Ureter (tissue), 1 donor: ENCODE results near the gene TLNRD1. TPM values are rescaled to one million over a fixed set of nuclear protein-coding genes. Genes with fewer than 3 reads are reported as not detected.
"Not testable (repeated sequence)": the region's sequence is repeated elsewhere in the genome, so short reads cannot be mapped to it uniquely, and the experiment has no call there.

Experiments
- DNase-seq: peaks from one replicate; pipeline ENCODE4 v3.0.0-alpha.2; 2020; ENCODE audit warnings: low spot score
- total RNA-seq: library from RNA; stranded (reverse); gene quantifications from one replicate; pipeline ENCODE4 v1.2.4, GENCODE V29; 2023
- donor health status: DM: yes; HTN: yes; CAD: no.

Gene TLNRD1
- total RNA-seq: 15.1 TPM

DNA sequence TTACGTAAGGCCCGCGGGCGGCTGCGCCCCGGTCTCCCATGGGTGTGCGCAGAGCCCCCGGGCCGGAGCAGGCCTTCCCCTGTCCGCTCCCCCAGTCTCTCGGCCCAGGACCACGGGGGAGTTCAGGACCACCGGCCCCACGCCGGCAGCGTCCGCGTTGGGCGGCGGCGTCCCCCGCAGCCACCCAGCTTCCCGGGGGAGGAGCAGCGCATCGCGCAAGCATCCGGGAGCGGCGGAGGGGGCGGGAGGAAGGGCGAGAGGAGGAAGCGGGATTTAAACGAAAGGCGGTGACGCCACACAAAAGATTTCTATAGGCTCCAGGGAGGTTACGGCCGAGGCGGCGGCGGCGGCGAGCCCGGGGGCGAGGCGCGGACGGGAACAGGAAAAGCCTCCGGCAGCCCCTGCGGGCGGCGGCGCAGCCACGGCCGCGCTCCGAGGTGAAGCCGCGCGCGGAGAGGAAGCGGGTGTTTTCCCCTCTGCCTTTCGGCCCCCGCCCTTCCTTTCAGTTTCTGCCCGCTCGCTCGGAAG, at the start of gene TLNRD1:
Gene TLNRD1 (plus strand): TSS at position 300 of the 528 bp plus-strand sequence. CDS start 1,349 bp downstream, outside the sequence.
- peak; percentile 94 for DNase-seq

DNA sequence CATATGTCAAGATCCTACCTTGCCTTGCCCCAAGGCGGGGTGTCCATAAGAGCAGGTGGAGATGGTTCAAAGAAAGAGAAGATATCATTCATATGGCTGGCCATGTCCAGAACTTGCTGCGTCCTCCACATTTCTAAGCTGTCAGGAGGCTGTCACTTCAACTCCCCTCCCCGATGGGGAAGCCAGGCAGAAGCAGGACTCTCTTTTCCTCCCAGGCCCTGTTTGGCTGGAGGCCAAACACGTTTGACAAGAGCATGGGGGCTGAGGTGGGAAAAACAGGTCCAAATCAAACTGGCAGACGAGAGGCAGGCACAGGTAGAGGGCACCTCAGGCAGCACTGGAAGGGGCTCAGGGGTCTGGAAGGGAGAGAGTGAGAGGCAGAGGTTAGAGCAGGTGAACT, 48.8 kb upstream of the TLNRD1 start:
- no peak for DNase-seq

DNA sequence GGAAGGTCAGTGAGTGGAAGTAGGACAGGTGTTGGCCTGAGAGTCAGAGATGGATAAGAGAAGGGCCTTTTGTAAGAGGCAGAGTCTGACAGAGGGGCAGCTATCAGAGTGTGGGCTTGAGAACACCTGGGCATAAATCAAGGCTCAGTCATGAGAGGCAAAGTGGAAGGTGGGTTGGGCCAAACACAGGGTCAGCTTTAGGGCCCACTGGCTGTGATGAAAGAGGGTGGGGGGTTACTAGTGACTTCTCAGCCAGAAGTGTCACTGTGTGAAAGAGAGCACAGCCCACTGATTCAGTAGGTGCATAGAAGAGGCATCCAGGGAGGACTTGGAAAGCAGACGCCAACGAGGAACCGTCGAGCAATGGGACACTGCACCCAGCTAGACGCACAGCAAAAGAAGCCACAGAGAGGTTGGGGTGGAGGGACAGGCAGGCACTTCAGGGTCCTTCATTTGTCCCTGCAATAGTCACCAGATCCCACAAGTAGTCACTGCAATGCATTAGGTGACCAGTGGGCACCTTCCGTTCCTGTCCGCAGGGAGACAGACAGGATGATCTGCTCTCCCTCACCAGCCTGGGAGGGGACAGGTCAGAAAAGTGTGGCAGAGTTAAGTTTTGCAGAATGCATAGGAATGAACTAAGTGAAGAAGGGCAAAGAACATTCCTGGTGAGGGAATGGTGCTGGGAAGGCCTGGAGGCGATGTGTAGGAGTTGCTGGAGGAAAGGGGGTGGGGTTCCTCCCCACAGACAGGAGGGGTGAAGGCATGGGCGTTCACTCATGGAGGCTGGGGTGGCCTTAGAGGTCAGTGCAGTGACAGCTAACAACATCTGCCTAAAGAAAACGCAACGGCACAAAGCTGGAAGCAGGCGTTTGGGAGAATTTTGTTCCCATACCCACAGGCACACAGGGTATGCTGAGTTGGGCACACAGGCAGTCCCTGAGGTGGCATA, 47.4 kb upstream of the TLNRD1 start:
- no peak for DNase-seq

GRCh38 chr15:80953953-80954778, 46.6 kb upstream of the TLNRD1 start:
- DNase-seq: no peak

- not testable (repeated sequence) for DNase-seq
Observed at GRCh38 chr15:80955571-80956452, 44.9 kb upstream of the TLNRD1 start.

- no peak for DNase-seq
Observed at GRCh38 chr15:80957556-80957955, 43.2 kb upstream of the TLNRD1 start.

GRCh38 chr15:80957976-80958375, 42.7 kb upstream of the TLNRD1 start:
- no peak for DNase-seq

DNA sequence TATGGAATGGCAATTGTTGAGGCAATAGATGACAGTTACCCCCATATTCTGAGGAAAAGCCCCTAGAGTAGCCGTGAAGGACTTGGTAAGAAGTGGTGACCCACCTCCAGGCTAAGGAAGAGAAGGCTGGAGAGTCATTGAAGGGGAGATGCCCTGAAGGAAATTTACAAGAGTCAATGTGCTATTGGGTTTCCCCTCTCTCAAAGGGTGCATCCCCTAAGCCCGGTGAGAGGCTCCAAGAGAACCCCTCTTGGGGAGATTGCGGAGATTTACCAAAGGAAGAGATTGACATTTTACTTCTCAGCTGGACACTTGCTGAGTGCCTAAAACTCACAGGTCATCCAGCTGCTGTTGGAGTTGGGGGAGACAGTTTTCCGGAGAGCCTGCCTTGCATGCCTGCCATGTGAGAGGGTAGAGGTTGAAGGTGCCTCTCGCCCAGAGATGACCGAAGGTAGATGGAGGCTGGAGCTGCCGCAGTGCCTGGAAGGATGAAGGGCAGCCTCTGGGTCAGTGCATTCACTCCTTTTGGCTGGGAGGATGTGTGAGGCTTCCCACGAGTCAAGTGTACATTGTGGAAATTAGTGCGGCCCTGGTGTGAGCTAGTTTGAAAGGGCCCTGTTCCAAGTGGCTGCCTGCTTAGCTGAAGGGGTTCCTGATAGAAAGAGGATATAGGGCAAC, 41.8 kb upstream of the TLNRD1 start:
- no peak for DNase-seq

DNA sequence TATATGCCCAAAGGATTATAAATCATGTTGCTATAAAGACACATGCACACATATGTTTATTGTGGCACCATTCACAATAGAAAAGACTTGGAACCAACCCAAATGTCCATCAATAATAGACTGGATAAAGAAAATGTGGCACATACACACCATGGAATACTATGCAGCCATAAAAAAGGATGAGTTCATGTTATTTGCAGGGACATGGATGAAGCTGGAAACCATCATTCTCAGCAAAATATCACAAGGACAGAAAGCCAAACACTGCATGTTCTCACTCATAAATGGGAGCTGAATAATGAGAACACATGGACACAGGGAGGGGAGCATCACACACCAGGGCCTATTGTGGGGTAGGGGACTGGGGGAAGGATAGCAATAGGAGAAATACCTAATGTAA, 35.3 kb upstream of the TLNRD1 start:
- DNase-seq: not testable (repeated sequence)

- no peak for DNase-seq
Observed at GRCh38 chr15:80966431-80967197, 34.1 kb upstream of the TLNRD1 start.

DNA sequence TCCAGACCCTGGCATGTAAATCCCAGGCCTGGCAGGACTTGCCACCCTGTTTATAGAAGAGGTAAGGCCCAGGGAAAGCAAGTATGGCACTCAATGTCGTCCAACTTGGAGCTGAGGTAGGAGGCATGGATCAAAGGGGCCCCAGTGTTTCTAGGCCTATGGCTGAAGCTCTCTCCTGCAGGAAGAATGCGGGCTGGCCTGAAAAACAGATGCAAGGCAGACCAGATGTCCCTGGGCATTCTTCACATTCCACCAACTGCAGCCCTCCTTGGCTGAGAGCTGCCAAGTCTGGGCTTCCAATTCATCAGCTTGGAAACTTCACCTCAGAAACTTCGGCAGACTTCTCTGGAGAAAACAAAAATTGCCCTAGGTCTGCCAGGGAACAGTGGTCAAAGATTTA, 33.3 kb upstream of the TLNRD1 start:
- no peak for DNase-seq

GRCh38 chr15:80967991-80968510, 32.7 kb upstream of the TLNRD1 start:
- DNase-seq: no peak

DNA sequence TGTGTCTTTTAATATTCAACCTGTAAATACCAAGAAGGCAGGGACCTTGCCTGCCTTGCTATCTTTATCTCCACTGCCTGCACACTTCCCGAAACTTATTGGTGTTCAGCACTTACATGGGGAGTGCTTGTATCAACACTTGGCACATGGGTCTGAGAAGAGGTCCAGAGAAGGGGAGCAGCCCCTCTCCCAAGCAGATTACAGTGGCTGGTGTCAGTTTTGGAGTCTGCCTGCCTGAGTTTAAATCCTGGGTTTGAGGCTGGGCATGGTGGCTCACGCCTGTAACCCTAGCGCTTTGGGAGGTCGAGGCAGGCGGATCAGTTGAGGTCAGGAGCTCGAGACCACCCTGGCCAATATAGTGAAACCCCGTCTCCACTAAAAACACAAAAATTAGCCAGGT, 31.4 kb upstream of the TLNRD1 start:
- DNase-seq: no peak

DNA sequence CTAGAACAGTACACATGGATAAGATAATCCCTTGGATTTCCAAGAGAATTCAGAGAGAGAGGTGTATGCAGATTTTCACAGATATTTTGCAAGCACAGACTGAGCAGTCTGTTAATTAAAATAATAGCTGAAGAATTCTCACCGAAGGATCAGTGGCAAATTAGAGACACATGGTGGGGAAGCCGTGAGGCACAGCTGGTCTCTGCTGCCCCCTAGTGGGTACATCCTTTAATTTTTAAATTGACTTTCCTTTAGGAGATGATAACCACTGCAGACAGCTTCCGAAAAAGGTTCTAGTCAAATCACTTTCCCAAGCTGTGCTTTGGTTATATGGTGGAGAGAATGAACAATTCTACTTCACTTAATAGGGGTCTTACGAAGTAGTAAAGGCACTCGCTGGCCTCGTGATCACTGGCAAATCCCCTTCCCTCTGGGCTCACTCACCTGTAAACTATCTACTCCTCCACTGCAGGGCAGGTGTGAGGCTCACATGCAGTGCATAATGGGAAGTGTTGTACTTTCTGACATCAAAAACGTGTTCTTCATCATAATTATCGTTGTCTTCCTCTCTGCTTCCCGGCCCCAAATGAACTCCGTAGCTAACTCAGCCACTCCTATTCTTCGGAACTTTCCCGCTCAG, 30.6 kb upstream of the TLNRD1 start:
- peak; percentile 65 for DNase-seq

GRCh38 chr15:80970658-80971057, 30.1 kb upstream of the TLNRD1 start:
- peak; percentile 56 for DNase-seq

- no peak for DNase-seq
Observed at GRCh38 chr15:80971143-80971542, 29.6 kb upstream of the TLNRD1 start.

GRCh38 chr15:80972276-80972675, 28.4 kb upstream of the TLNRD1 start:
- DNase-seq: no peak

DNA sequence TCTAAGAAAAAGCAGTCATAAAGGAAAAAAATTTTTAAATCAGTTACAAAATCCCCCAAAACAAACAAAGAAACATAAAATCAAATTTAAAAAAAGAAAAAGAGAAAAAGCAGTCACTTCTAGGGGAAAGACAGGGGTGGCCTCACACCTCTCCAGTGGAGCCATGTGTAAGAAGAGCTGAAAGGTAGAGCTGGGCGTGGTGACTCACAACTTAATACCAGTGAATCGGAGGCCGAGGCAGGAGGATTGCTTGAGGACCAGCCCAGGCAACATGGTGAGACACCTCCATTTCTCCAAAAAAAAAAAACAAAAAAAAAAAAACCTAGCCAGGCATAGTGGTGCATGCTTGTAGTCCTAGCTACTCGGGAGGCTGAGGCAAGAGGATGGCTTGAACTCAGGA, 25.8 kb upstream of the TLNRD1 start:
- no peak for DNase-seq

- no peak for DNase-seq
Observed at GRCh38 chr15:80976851-80977250, 23.9 kb upstream of the TLNRD1 start.
